ENCODE measurements around the gene ANXA5. TPM values are rescaled to one million over a fixed set of nuclear protein-coding genes. Genes with fewer than 3 reads are reported as not detected.
"Not testable (repeated sequence)": the region's sequence is repeated elsewhere in the genome, so short reads cannot be mapped to it uniquely, and the experiment has no call there.

The ANXA5 gene
- total RNA-seq, 2 experiments from 2014 or later, result 79.7 to 80.1 TPM

GRCh38 chr4:121685257-121685656 lies 11.5 kb downstream of the ANXA5 start:
- POLR2A ChIA-PET, result no interaction called here
- CTCF ChIA-PET, result interaction anchor here (1.2 kb wide), 1 partner anchor 17 kb away, joined by 3 read pairs; no protein-coding TSS in a partner anchor

- POLR2A ChIA-PET, result no interaction called here
- CTCF ChIA-PET, result no interaction called here
These were observed 12.2 kb downstream of the ANXA5 start for GRCh38 chr4:121684561-121684960.

- POLR2A ChIA-PET, result no interaction called here
- CTCF ChIA-PET, result no interaction called here
These were observed 12.8 kb downstream of the ANXA5 start for GRCh38 chr4:121684016-121684415.

- POLR2A ChIA-PET, result no interaction called here
- CTCF ChIA-PET, result no interaction called here
These were observed 16.2 kb downstream of the ANXA5 start for GRCh38 chr4:121680571-121680970.

GRCh38 chr4:121679951-121680350 lies 16.8 kb downstream of the ANXA5 start:
- POLR2A ChIA-PET, result no interaction called here
- CTCF ChIA-PET, result no interaction called here

GRCh38 chr4:121679267-121679666 lies 17.5 kb downstream of the ANXA5 start:
- POLR2A ChIA-PET, result no interaction called here
- CTCF ChIA-PET, result no interaction called here

GRCh38 chr4:121677524-121677923 lies 19.3 kb downstream of the ANXA5 start:
- CTCF ChIA-PET, result interaction anchor here (0.6 kb wide), 1 partner anchor 24 kb away, joined by 3 read pairs; no protein-coding TSS in a partner anchor
- POLR2A ChIA-PET, result no interaction called here

GRCh38 chr4:121676345-121677075 lies 20.3 kb downstream of the ANXA5 start:
- POLR2A ChIA-PET, result no interaction called here
- CTCF ChIA-PET, result no interaction called here

- ChIA-PET CTCF (no interaction called here), POLR2A (no interaction called here)
These were observed 21.1 kb downstream of the ANXA5 start for GRCh38 chr4:121675715-121676114.

GRCh38 chr4:121674696-121675095 lies 22.1 kb downstream of the ANXA5 start:
- POLR2A ChIA-PET, result no interaction called here
- CTCF ChIA-PET, result no interaction called here

- POLR2A ChIA-PET, result no interaction called here
These were observed 22.6 kb downstream of the ANXA5 start for GRCh38 chr4:121674191-121674590.

GRCh38 chr4:121669163-121669550 lies 27.6 kb downstream of the ANXA5 start:
- CTCF ChIA-PET, result interaction anchor here (1.3 kb wide), 1 partner anchor 16 kb away, joined by 3 read pairs; no protein-coding TSS in a partner anchor
- POLR2A ChIA-PET, result no interaction called here

More at GRCh38 chr4:121674191-121674590, 22.6 kb downstream of the ANXA5 start:
- CTCF ChIA-PET, result no interaction called here

- POLR2A ChIA-PET, result no interaction called here
- CTCF ChIA-PET, result interaction anchor here (1.3 kb wide), 1 partner anchor 17 kb away, joined by 3 read pairs; no protein-coding TSS in a partner anchor
These were observed 28.2 kb downstream of the ANXA5 start for GRCh38 chr4:121668368-121669162.

GRCh38 chr4:121666091-121666679 lies 30.6 kb downstream of the ANXA5 start:
- ChIA-PET POLR2A (no interaction called here), CTCF (no interaction called here)

GRCh38 chr4:121665371-121665770 lies 31.4 kb downstream of the ANXA5 start:
- POLR2A ChIA-PET, result no interaction called here
- CTCF ChIA-PET, result no interaction called here

GRCh38 chr4:121662225-121662624 lies 34.6 kb downstream of the ANXA5 start:
- ChIA-PET CTCF (no interaction called here), POLR2A (no interaction called here)

- CTCF ChIA-PET, POLR2A ChIA-PET: not testable (repeated sequence)
These were observed 36.4 kb downstream of the ANXA5 start for GRCh38 chr4:121660175-121660933.

GRCh38 chr4:121658125-121658524 lies 38.7 kb downstream of the ANXA5 start:
- ChIA-PET POLR2A (no interaction called here), CTCF (no interaction called here)

- CTCF ChIA-PET, result interaction anchor here (0.7 to 1.1 kb wide), 3 partner anchors 167 to 436 kb away, joined by 3 to 4 read pairs (median 3); no protein-coding TSS in a partner anchor
- POLR2A ChIA-PET, result interaction anchor here (0.7 kb wide), 2 partner anchors 74 to 185 kb away, joined by 3 to 8 read pairs; no protein-coding TSS in a partner anchor
These were observed 40.5 kb downstream of the ANXA5 start for GRCh38 chr4:121656269-121656641.

Measured in activated CD8-positive, alpha-beta memory T cell treated with anti-CD3 and anti-CD28 coated beads for 36 hours (primary cell).